Upper lobe of left lung (tissue), 6 donors: ENCODE measurements around the gene BPIFA3. TPM values are rescaled to one million over a fixed set of nuclear protein-coding genes. Genes with fewer than 3 reads are reported as not detected.
A peak's percentile ranks its signal among the peaks of the same experiment; 100 is the strongest.

ENCODE experiments used
- ATAC-seq, 2 donors: fragments of 200-7000 bp; cut with Tn5 transposase; one replicate each; pipeline ENCODE4 v1.9.1; 2022; ENCODE audit warnings: mild to moderate bottlenecking in 2 of 2, moderate library complexity in 2 of 2; ENCODE audit not compliant: low FRiP score in 2 of 2
- DNase-seq, 2 donors: peaks; one replicate each; pipeline ENCODE4 v3.0.0-alpha.2; 2019 to 2020
- H3K27ac ChIP-seq, 4 donors: fragments of 200-600 bp; sonication (generic); one replicate each; pipeline ENCODE4 v1.5.1; 2016 to 2019
- H3K27me3 ChIP-seq, 4 donors: fragments of 200-600 bp; sonication (generic); one replicate each; pipeline ENCODE4 v1.5.1; 2017 to 2019
- H3K36me3 ChIP-seq, 4 donors: fragments of 200-600 bp; sonication (generic); one replicate each; pipeline ENCODE4 v1.5.1; 2016 to 2019
- H3K4me1 ChIP-seq, 4 donors: fragments of 200-600 bp; sonication (generic); one replicate each; pipeline ENCODE4 v1.5.1; 2018 to 2019
- H3K4me3 ChIP-seq, 4 donors: fragments of 200-600 bp; sonication (generic); one replicate each; pipeline ENCODE4 v1.5.1; 2017 to 2019; ENCODE audit warnings: mild to moderate bottlenecking in 2 of 4, moderate library complexity in 1 of 4
- H3K9me3 ChIP-seq, 4 donors: fragments of 200-600 bp; sonication (generic); one replicate each; pipeline ENCODE4 v1.5.1; 2018 to 2019
- CTCF ChIP-seq, 6 experiments: fragments of 450-650 bp in 4 of 6; fragments of 200-600 bp in 2 of 6; sonication (generic) in 2 of 6; IDR thresholded peaks; one replicate each; pipeline ENCODE4 v1.5.1; 2016 to 2019; ENCODE audit warnings: antibody characterized with exemption in 6 of 6
- EP300 ChIP-seq, 4 donors: sonication (generic); formaldehyde crosslinking; IDR thresholded peaks; one replicate each; pipeline ENCODE4 v1.5.1; 2017; ENCODE audit warnings: antibody characterized with exemption in 4 of 4, control low read depth in 2 of 4
- POLR2A ChIP-seq, 4 donors: fragments of 450-650 bp; IDR thresholded peaks; one replicate each; pipeline ENCODE4 v1.5.1; 2016 to 2017; ENCODE audit warnings: antibody characterized with exemption in 4 of 4, mild to moderate bottlenecking in 2 of 4
- POLR2AphosphoS5 ChIP-seq, 2 donors: sonication (generic); formaldehyde crosslinking; IDR thresholded peaks; one replicate each; pipeline ENCODE4 v1.5.1; 2017; ENCODE audit warnings: antibody characterized with exemption in 2 of 2
- WGBS, 2 donors: methylation state at CpG; one replicate each; pipeline ENCODE4 v1.1.5; 2017 to 2018; 5-methylcytosine and 5-hydroxymethylcytosine counted together
- total RNA-seq, 6 donors: library from RNA; depleted of rRNA in 4 of 6; stranded (reverse); fragments of >200 nt in 4 of 6; gene quantifications; one replicate each; pipeline versions ENCODE4 v1.1.0 to v1.2.1, GENCODE V29; 2016 to 2021
- donor health status: DM: no; HTN: no; CAD: no; lungs with moderate emphysema.
- donor health status: DM: no; HTN: yes; CAD: no; lungs with severe emphysema.

Gene BPIFA3
- total RNA-seq, 6 donors from 2014 or later: not detected

- Histone ChIP-seq H3K9me3 (no peaks in the 10 kb centered on the region), H3K36me3 (no peaks in the 10 kb centered on the region), H3K4me1 (no peaks in the 10 kb centered on the region), H3K4me3 (no peak overlapping the region), H3K27ac (no peak overlapping the region), H3K27me3 (no peaks in the 10 kb centered on the region)
- DNase-seq (peak in 1 of 2 donors; percentile 84), ATAC-seq (peak in 1 of 2 donors; percentile 46)
- 14 to 17% methylated on average over 5 of the region's 5 CpGs for WGBS, 2 donors
- no peak for TF ChIP-seq EP300 (IDR thresholded peaks at IDR 0.05)
- TF ChIP-seq POLR2A (IDR thresholded peaks at IDR 0.05): no peak
- peak in 5 of 6 experiments; percentile 11 to 68 (median 50) for TF ChIP-seq CTCF (IDR thresholded peaks at IDR 0.05)
Observed at GRCh38 chr20:33211817-33212424, 5.2 kb upstream of the BPIFA3 start.

- H3K36me3 ChIP-seq: no peaks in the 10 kb centered on the region
- H3K9me3 ChIP-seq: no peaks in the 10 kb centered on the region
- no peak overlapping the region for H3K27ac ChIP-seq
- ATAC-seq: no peak
- TF ChIP-seq POLR2AphosphoS5 (IDR thresholded peaks at IDR 0.05): no peak
- no peak for TF ChIP-seq EP300 (IDR thresholded peaks at IDR 0.05)
- TF ChIP-seq CTCF (IDR thresholded peaks at IDR 0.05): no peak
- no peak for TF ChIP-seq POLR2A (IDR thresholded peaks at IDR 0.05)
- no peak for DNase-seq
- H3K4me3 ChIP-seq: no peak overlapping the region
- WGBS, 2 donors: 84 to 91% methylated on average over 4 of the region's 4 CpGs
- no peaks in the 10 kb centered on the region for H3K4me1 ChIP-seq
- no peaks in the 10 kb centered on the region for H3K27me3 ChIP-seq
Observed at GRCh38 chr20:33224399-33224798, 7.2 kb downstream of the BPIFA3 start.

GRCh38 chr20:33229843-33230242 is 12.7 kb downstream of the BPIFA3 start:
- Histone ChIP-seq H3K4me1 (peaks cover 0 to 9% (median 0%) of the 10 kb centered on the region in 4 donors), H3K36me3 (no peaks in the 10 kb centered on the region), H3K27ac (no peak overlapping the region), H3K9me3 (no peaks in the 10 kb centered on the region), H3K27me3 (no peaks in the 10 kb centered on the region), H3K4me3 (no peak overlapping the region)
- ATAC-seq (no peak), DNase-seq (no peak)
- no peak for TF ChIP-seq EP300 (IDR thresholded peaks at IDR 0.05)
- TF ChIP-seq POLR2AphosphoS5 (IDR thresholded peaks at IDR 0.05): no peak
- no peak for TF ChIP-seq CTCF (IDR thresholded peaks at IDR 0.05)
- no peak for TF ChIP-seq POLR2A (IDR thresholded peaks at IDR 0.05)
- WGBS, 2 donors: 45 to 51% methylated on average over 6 of the region's 6 CpGs

- no peaks in the 10 kb centered on the region for H3K9me3 ChIP-seq
- H3K27ac ChIP-seq: no peak overlapping the region
- no peak for ATAC-seq
- no peaks in the 10 kb centered on the region for H3K27me3 ChIP-seq
- 72 to 75% methylated on average over 7 of the region's 7 CpGs for WGBS, 2 donors
- H3K4me3 ChIP-seq: no peak overlapping the region
- TF ChIP-seq EP300 (IDR thresholded peaks at IDR 0.05): no peak
- no peak for TF ChIP-seq CTCF (IDR thresholded peaks at IDR 0.05)
- TF ChIP-seq POLR2AphosphoS5 (IDR thresholded peaks at IDR 0.05): no peak
- no peak for TF ChIP-seq POLR2A (IDR thresholded peaks at IDR 0.05)
- H3K4me1 ChIP-seq: peaks cover 0 to 9% (median 0%) of the 10 kb centered on the region in 4 donors
- DNase-seq: no peak
- no peaks in the 10 kb centered on the region for H3K36me3 ChIP-seq
Observed at GRCh38 chr20:33231237-33231636, 14.1 kb downstream of the BPIFA3 start.

GRCh38 chr20:33232486-33233072 is 15.4 kb downstream of the BPIFA3 start:
- H3K36me3 ChIP-seq: no peaks in the 10 kb centered on the region
- DNase-seq: peak in 1 of 2 donors; percentile 86
- ATAC-seq: peak; percentile 64 to 93
- H3K27me3 ChIP-seq: no peaks in the 10 kb centered on the region
- TF ChIP-seq POLR2AphosphoS5 (IDR thresholded peaks at IDR 0.05) (peak; percentile 66 to 70), POLR2A (IDR thresholded peaks at IDR 0.05) (peak in 1 of 4 donors; percentile 12), CTCF (IDR thresholded peaks at IDR 0.05) (no peak), EP300 (IDR thresholded peaks at IDR 0.05) (peak; percentile 34 to 99 (median 94))
- H3K4me1 ChIP-seq: peaks cover 0 to 9% (median 0%) of the 10 kb centered on the region in 4 donors
- H3K9me3 ChIP-seq: no peaks in the 10 kb centered on the region
- WGBS, 2 donors: 0 to 4% methylated on average over 1 to 2 of the region's 2 CpGs
- no peak overlapping the region for H3K4me3 ChIP-seq
- peak overlapping the region in 3 of 4 donors; percentile 27 to 85 (median 34) for H3K27ac ChIP-seq
